DND-41 (cell line): ENCODE measurements around the gene PEF1.

Source experiments
- ATAC-seq: fragments of 200-7000 bp; cut with Tn5 transposase; 3 replicates; pipeline ENCODE4 v1.9.1; 2021; ENCODE audit warnings: low read depth; ENCODE audit not compliant: insufficient read depth
- DNase-seq: peaks from one replicate; pipeline ENCODE4 v3.0.0-alpha.2; 2020
- H2AFZ ChIP-seq: 2 replicates; pipeline ENCODE4 v1.6.0; 2012; ENCODE audit warnings: low read depth, low read length
- H3K27ac ChIP-seq: 2 replicates; pipeline ENCODE4 v1.5.1; 2012; ENCODE audit warnings: low read length, inconsistent platforms
- H3K27me3 ChIP-seq: fragments of 200-600 bp; sonication (generic); 2 replicates; pipeline ENCODE4 v1.6.0; 2012; ENCODE audit warnings: low read length, mild to moderate bottlenecking, inconsistent platforms; ENCODE audit not compliant: insufficient read depth, poor library complexity
- H3K36me3 ChIP-seq: 2 replicates; pipeline ENCODE4 v1.5.1; 2012; ENCODE audit warnings: low read length, inconsistent platforms; ENCODE audit not compliant: insufficient read depth
- H3K4me1 ChIP-seq: 2 replicates; pipeline ENCODE4 v1.5.1; 2012; ENCODE audit warnings: mild to moderate bottlenecking, low read length; ENCODE audit not compliant: insufficient read depth
- H3K4me2 ChIP-seq: 2 replicates; pipeline ENCODE4 v1.6.0; 2012; ENCODE audit warnings: mild to moderate bottlenecking, moderate library complexity, low read length, inconsistent platforms; ENCODE audit not compliant: insufficient read depth
- H3K4me3 ChIP-seq, 2 experiments: fragments of 200-600 bp in 1 of 2; shearing (Covaris generic) in 1 of 2; 2 replicates each; pipeline ENCODE4 v1.5.1; 2012 to 2016; ENCODE audit warnings: inconsistent platforms in 2 of 2, low read length in 2 of 2, mild to moderate bottlenecking in 2 of 2, low read depth in 1 of 2, moderate library complexity in 1 of 2
- H3K79me2 ChIP-seq: 2 replicates; pipeline ENCODE4 v1.6.0; 2012; ENCODE audit warnings: low read length, inconsistent platforms; ENCODE audit not compliant: insufficient read depth
- H3K9ac ChIP-seq: 2 replicates; pipeline ENCODE4 v1.6.0; 2012; ENCODE audit warnings: low read depth, mild to moderate bottlenecking, inconsistent platforms, low read length, moderate library complexity
- H3K9me3 ChIP-seq: 2 replicates; pipeline ENCODE4 v1.5.1; 2012; ENCODE audit warnings: low read length, moderate library complexity, mild to moderate bottlenecking, inconsistent platforms; ENCODE audit not compliant: insufficient read depth, severe bottlenecking
- H4K20me1 ChIP-seq: 2 replicates; pipeline ENCODE4 v1.6.0; 2012; ENCODE audit warnings: low read length; ENCODE audit not compliant: insufficient read depth
- EZH2 ChIP-seq: IDR thresholded peaks from 3 replicates; pipeline ENCODE4 v1.6.1; 2012; ENCODE audit warnings: borderline replicate concordance, low read depth, mild to moderate bottlenecking, moderate library complexity, low read length, inconsistent platforms; ENCODE audit not compliant: severe bottlenecking
- TF ChIP-seq, protein P1 (sequence below): IDR thresholded peaks from 2 replicates; pipeline ENCODE4 v1.5.1; 2012; ENCODE audit warnings: borderline replicate concordance, low read length, moderate library complexity, mild to moderate bottlenecking; ENCODE audit not compliant: poor library complexity, severe bottlenecking; ENCODE audit errors: extremely low read depth

Gene PEF1

DNA sequence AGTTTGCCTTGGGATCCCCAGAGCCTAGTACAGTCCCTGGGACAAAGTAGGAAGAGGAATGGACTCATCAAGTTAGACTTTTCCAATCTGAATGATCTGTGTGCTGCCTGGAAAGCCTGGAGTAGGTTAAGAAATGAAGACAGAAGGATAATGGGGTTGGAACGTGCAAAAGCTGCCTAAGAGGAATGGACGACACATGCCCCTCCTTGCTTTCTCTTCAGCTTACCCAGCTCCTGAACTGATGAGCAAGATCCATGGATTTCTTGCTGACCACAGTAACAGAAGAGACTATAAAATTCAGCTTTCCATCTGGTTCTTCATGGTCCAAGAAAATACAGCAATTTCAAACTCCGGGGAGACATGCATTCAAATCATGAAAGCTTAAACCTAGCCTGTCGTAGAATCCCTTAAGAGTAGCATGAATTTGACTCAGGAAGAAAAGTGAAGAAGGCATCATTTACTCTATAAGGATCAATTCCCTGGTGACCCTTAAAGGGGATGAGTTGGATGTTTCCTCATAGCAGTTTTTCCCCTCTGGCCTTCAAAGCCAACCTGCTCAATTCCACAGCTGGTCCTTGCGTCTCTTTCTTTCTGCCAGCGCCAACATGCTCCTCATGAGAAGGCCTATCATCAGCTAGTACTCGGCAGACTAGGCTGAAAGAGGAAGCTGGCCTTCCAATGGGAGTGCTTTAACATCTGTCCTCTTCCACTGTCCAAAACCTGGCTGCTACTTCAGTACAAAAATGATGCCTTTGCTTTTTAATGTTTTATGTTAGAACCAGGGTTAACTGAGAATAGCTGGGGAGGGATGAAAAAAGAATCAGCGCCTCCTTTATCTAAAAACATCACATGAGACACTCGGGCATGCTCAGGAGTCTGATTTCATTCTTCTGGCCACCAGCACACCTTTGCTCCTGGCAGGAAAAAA lies 5.7 kb upstream of the PEF1 start:
- H3K9ac ChIP-seq, result no peak overlapping the region
- H3K27ac ChIP-seq, result no peak overlapping the region
- no peaks in the 10 kb centered on the region for H3K79me2 ChIP-seq
- peaks cover 8% of the 10 kb centered on the region for H3K4me1 ChIP-seq
- TF ChIP-seq, protein P1, sequence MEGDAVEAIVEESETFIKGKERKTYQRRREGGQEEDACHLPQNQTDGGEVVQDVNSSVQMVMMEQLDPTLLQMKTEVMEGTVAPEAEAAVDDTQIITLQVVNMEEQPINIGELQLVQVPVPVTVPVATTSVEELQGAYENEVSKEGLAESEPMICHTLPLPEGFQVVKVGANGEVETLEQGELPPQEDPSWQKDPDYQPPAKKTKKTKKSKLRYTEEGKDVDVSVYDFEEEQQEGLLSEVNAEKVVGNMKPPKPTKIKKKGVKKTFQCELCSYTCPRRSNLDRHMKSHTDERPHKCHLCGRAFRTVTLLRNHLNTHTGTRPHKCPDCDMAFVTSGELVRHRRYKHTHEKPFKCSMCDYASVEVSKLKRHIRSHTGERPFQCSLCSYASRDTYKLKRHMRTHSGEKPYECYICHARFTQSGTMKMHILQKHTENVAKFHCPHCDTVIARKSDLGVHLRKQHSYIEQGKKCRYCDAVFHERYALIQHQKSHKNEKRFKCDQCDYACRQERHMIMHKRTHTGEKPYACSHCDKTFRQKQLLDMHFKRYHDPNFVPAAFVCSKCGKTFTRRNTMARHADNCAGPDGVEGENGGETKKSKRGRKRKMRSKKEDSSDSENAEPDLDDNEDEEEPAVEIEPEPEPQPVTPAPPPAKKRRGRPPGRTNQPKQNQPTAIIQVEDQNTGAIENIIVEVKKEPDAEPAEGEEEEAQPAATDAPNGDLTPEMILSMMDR, result no peak
- TF ChIP-seq EZH2, result no peak
- no peak for ATAC-seq
- H3K27me3 ChIP-seq, result peaks cover 7% of the 10 kb centered on the region
- H3K36me3 ChIP-seq, result no peaks in the 10 kb centered on the region
- no peak overlapping the region for H3K4me3 ChIP-seq
- H3K4me2 ChIP-seq, result no peak overlapping the region
- no peak for DNase-seq
- no peak overlapping the region for H2AFZ ChIP-seq
- no peaks in the 10 kb centered on the region for H3K9me3 ChIP-seq
- peaks cover 3% of the 10 kb centered on the region; the same call in 1 of the 2 replicates for H4K20me1 ChIP-seq

DNA sequence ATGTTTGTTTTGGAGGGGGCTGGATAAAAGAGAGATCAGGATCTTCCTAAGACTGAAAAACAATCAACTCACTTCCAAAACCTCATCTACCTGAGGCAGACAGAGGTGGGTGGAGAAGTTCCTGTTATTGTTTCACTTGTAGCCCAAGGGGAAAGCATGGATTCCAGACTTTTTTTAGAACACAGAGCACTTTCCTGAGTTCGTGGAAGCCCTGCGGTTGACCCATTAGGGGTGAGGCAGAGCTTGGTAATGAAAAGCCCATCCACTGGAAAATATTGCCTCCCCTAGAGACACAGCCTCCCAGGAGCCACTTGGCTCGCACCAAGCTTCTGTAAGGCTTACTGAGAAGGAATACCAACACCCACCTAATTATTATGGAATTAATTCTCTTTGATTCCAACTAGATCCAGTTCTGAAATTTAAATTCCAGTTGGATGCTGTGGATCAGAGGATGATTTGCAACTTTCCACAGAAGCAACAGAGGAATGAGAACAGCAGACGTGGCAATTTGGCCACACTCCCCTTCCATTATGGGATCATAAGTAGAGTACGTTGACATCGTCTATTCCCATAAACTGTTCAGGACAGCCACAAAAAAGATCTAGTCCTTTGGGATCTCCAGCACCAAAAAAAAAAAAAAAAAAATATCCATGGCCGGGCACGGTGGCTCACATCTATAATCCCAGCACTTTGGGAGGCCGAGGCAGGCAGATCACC lies 4.1 kb upstream of the PEF1 start:
- Histone ChIP-seq H3K9ac (no peak overlapping the region), H3K27ac (no peak overlapping the region), H3K36me3 (no peaks in the 10 kb centered on the region; the same call in 1 of the 2 replicates), H3K4me2 (no peak overlapping the region), H3K27me3 (peaks cover 7% of the 10 kb centered on the region), H4K20me1 (0 out of 2 replicates have a peak, but pooled peaks cover under 1% of the 10 kb centered on the region), H2AFZ (no peak overlapping the region), H3K79me2 (peaks cover 8% of the 10 kb centered on the region), H3K4me1 (peaks cover 15% of the 10 kb centered on the region), H3K9me3 (no peaks in the 10 kb centered on the region), H3K4me3 (no peak overlapping the region)
- DNase-seq, result no peak
- no peak for ATAC-seq
- TF ChIP-seq, protein P1, result no peak
- TF ChIP-seq EZH2, result no peak

DNA sequence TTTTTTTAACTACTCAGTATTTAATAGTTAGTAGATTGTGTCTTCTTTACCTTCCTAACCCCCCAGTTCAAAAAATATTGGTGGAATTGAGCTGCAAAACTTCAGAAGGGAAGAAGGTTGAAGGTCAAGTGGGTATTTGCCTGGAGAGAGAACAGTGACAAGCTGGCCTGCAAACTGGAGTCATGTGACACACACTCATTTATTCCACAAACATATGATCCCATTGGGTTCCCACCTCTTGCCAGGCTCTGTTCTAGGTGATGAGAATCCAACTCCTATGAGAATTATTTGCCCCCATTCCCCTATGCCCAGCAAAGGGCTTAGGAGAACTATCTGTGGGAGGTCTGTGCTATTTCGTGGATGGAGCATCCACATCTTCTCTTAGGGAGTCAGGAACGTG lies 3.5 kb upstream of the PEF1 start:
- DNase-seq (no peak), ATAC-seq (no peak)
- Histone ChIP-seq H3K9me3 (no peaks in the 10 kb centered on the region), H4K20me1 (no peaks in the 10 kb centered on the region), H3K27ac (no peak overlapping the region), H2AFZ (no peak overlapping the region), H3K9ac (no peak overlapping the region), H3K79me2 (peaks cover 15% of the 10 kb centered on the region), H3K36me3 (no peaks in the 10 kb centered on the region; the same call in 1 of the 2 replicates), H3K4me1 (peaks cover 21% of the 10 kb centered on the region), H3K4me3 (no peak overlapping the region), H3K4me2 (no peak overlapping the region), H3K27me3 (peaks cover 4% of the 10 kb centered on the region)
- TF ChIP-seq, protein P1, result no peak
- no peak for TF ChIP-seq EZH2
